BE2C (cell line): ENCODE results near the gene ANKRD28.

Source experiments
- DNase-seq: peaks from one replicate; pipeline ENCODE4 v3.0.0-alpha.2; 2020
- H3K27me3 ChIP-seq: fragments of 250-450 bp; sonication (Bioruptor Pico); 2 replicates; pipeline ENCODE4 v1.5.1; 2020; ENCODE audit warnings: mild to moderate bottlenecking
- H3K36me3 ChIP-seq: fragments of 250-450 bp; sonication (Bioruptor Pico); 2 replicates; pipeline ENCODE4 v1.5.1; 2020; ENCODE audit warnings: mild to moderate bottlenecking
- H3K4me1 ChIP-seq: fragments of 250-450 bp; sonication (Bioruptor Pico); 2 replicates; pipeline ENCODE4 v1.5.1; 2020
- H3K4me3 ChIP-seq: 2 replicates; pipeline ENCODE4 v1.5.1; 2011; ENCODE audit warnings: low read depth, low read length
- H3K9me3 ChIP-seq: fragments of 250-450 bp; sonication (Bioruptor Pico); 2 replicates; pipeline ENCODE4 v1.5.1; 2020
- CTCF ChIP-seq: IDR thresholded peaks from 2 replicates; pipeline ENCODE4 v1.5.1; 2012; ENCODE audit warnings: mild to moderate bottlenecking, low read depth, low read length

Gene ANKRD28

GRCh38 chr3:15808679-15809310 lies 11.0 kb upstream of the ANKRD28 start:
- no peak for TF ChIP-seq CTCF
- Histone ChIP-seq H3K9me3 (no peaks in the 10 kb centered on the region), H3K27me3 (no peaks in the 10 kb centered on the region), H3K36me3 (no peaks in the 10 kb centered on the region), H3K4me1 (no peaks in the 10 kb centered on the region), H3K4me3 (no peak overlapping the region)
- no peak for DNase-seq

DNA sequence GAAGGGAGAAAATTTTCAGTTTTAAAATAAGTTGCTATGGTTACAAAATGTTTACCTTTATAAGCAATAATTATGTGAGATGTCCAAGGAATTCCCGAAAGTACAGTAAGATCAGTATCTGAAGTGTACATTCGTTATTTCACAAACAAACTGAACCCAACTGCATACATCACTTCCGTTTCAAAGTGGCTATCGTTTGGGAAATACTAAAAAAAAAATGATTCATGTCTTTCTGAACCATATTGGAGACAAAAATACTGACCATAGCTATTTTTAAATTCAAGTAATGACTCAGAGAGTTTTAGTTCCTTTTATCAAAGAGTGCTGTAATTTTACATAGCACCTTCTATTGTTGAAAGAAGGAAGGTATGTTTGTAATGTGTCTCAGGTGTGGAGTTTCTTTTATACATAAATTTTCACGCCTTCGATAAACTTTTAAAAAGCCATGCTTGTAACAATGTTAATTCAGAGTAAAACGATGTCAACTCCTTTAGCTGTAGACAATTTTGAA lies 8.0 kb upstream of the ANKRD28 start:
- Histone ChIP-seq H3K36me3 (no peaks in the 10 kb centered on the region), H3K4me1 (no peaks in the 10 kb centered on the region), H3K4me3 (no peak overlapping the region), H3K27me3 (no peaks in the 10 kb centered on the region), H3K9me3 (no peaks in the 10 kb centered on the region)
- TF ChIP-seq CTCF, result no peak
- no peak for DNase-seq

DNA sequence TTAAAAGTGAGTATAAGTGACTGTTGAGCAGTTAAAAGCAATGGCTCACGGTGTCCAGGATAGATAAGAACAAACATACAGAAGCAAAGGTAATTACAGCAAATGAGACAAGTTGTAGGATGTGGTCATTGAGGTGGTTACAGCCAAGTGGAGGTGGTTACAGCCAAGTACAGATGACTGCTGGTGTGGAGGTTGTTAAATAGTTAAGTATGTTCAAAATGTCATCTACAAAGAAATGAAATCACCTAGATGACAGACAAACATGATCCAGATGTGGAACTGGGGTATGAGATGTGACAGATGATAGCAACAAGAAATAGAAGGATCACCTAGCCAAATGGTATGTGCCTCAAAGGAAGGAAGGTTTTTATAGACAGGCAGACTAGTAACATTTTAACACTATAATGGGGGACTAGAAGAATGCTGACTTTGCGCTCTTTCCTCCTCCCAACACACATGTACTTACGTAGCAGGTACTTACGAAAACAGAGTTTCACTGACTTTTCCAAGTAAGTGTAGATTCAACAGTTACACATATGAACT lies 6.8 kb upstream of the ANKRD28 start:
- H3K4me3 ChIP-seq, result no peak overlapping the region
- H3K36me3 ChIP-seq, result no peaks in the 10 kb centered on the region
- TF ChIP-seq CTCF, result no peak
- H3K27me3 ChIP-seq, result no peaks in the 10 kb centered on the region
- no peaks in the 10 kb centered on the region for H3K9me3 ChIP-seq
- no peak for DNase-seq
- H3K4me1 ChIP-seq, result no peaks in the 10 kb centered on the region

GRCh38 chr3:15803921-15804320 lies 6.1 kb upstream of the ANKRD28 start:
- Histone ChIP-seq H3K27me3 (no peaks in the 10 kb centered on the region), H3K4me1 (no peaks in the 10 kb centered on the region), H3K9me3 (no peaks in the 10 kb centered on the region), H3K4me3 (no peak overlapping the region), H3K36me3 (no peaks in the 10 kb centered on the region)
- no peak for DNase-seq
- TF ChIP-seq CTCF, result no peak

- Histone ChIP-seq H3K4me3 (no peak overlapping the region), H3K27me3 (no peaks in the 10 kb centered on the region), H3K4me1 (no peaks in the 10 kb centered on the region), H3K9me3 (no peaks in the 10 kb centered on the region), H3K36me3 (no peaks in the 10 kb centered on the region)
- no peak for DNase-seq
- TF ChIP-seq CTCF, result no peak
Measured at GRCh38 chr3:15801298-15801697, 3.5 kb upstream of the ANKRD28 start.

DNA sequence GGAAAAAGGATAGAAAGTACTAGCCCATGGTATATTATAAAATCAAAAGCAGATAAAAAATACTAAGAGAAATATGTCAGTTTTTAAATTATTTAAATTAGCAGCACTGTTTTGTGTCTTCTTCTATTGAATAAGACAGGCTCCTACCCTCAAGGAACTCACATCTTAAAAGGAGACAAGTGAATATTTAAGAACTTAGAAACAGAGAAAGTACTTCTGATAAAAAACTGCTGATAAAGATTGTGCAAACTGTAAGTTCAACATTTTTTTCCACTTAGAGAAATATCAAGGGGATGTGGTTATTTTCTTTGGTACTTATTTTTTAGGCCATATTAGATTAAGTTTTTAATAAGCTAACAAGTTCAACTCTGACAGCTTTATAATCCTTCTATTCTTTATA lies 3.0 kb upstream of the ANKRD28 start:
- Histone ChIP-seq H3K4me1 (no peaks in the 10 kb centered on the region), H3K4me3 (no peak overlapping the region), H3K9me3 (no peaks in the 10 kb centered on the region), H3K27me3 (no peaks in the 10 kb centered on the region), H3K36me3 (no peaks in the 10 kb centered on the region)
- TF ChIP-seq CTCF, result no peak
- DNase-seq, result no peak
